K562 (cell line): ENCODE data around the gene CGNL1. TPM values are rescaled to one million over a fixed set of nuclear protein-coding genes. Genes with fewer than 3 reads are reported as not detected.

ENCODE experiments used
- ATAC-seq: fragments of 200-7000 bp; cut with Tn5 transposase; 3 replicates; pipeline ENCODE4 v1.9.1; 2020; ENCODE audit warnings: moderate library complexity
- BruUV-seq: library from RNA; stranded (reverse); fragments of 400-500 nt; replicated peaks from 2 replicates; lab custom pipeline; 2021; lab: Mats Ljungman, UMichigan
- CTCF ChIA-PET: fragments of 300-600 bp; formaldehyde crosslinking; extraction: SDS; loops from one replicate; lab custom pipeline; 2021; ENCODE audit warnings: low intra/inter-chr PET ratio; lab: Yijun Ruan, JAX
- POLR2A ChIA-PET: fragments of 300-600, 350-650 bp; sonication (Branson Sonifier 250); formaldehyde crosslinking; extraction: SDS; loops from one replicate; lab custom pipeline; 2021; ENCODE audit warnings: antibody characterized with exemption, inconsistent platforms; lab: Yijun Ruan, JAX
- DNase-seq, 4 experiments: peaks; one replicate each; pipeline versions ENCODE4 v3.0.0 to v3.0.0-alpha.2; 2011 to 2018; ENCODE audit warnings: low spot score in 3 of 4, mixed read lengths in 3 of 4; ENCODE audit errors: extremely low read depth in 1 of 4
- FAIRE-seq: peaks from 2 replicates; lab custom pipeline; 2011; peaks lifted over from hg19 to GRCh38; lab: Jason Lieb, UNC
- H2AFZ ChIP-seq: 2 replicates; pipeline ENCODE4 v1.6.0; 2011; ENCODE audit warnings: low read depth, low read length, control low read depth, inconsistent platforms
- H3K27ac ChIP-seq: fragments of 200-600 bp; 3 replicates; pipeline ENCODE4 v1.8.0; 2011; ENCODE audit warnings: low read depth, mild to moderate bottlenecking, control low read depth, inconsistent platforms, low read length, moderate library complexity, mixed read lengths; ENCODE audit errors: extremely low read depth
- H3K27me3 ChIP-seq, 2 experiments: fragments of 300-600 bp in 1 of 2; 2 replicates in 1 of 2; 3 replicates in 1 of 2; pipeline versions ENCODE4 v1.6.0 to v1.8.0; 2011; ENCODE audit warnings: inconsistent platforms in 2 of 2, low read length in 2 of 2, mild to moderate bottlenecking in 1 of 2, mixed read lengths in 1 of 2, moderate library complexity in 1 of 2; ENCODE audit not compliant: control insufficient read depth in 2 of 2, insufficient read depth in 2 of 2
- H3K36me3 ChIP-seq: fragments of 300-600 bp; 3 replicates; pipeline ENCODE4 v1.8.0; 2011; ENCODE audit warnings: mild to moderate bottlenecking, low read length, inconsistent platforms; ENCODE audit not compliant: control insufficient read depth, insufficient read depth
- H3K4me1 ChIP-seq, 2 experiments: fragments of 200-600 bp in 1 of 2; replicated peaks in 1 of 2; 2 replicates in 1 of 2; 3 replicates in 1 of 2; pipeline versions ENCODE4 v1.5.1 to v1.8.0; 2011; ENCODE audit warnings: inconsistent platforms in 2 of 2, low read length in 2 of 2, mild to moderate bottlenecking in 1 of 2, mixed read lengths in 1 of 2, moderate library complexity in 1 of 2; ENCODE audit not compliant: control insufficient read depth in 2 of 2, insufficient read depth in 2 of 2
- H3K4me2 ChIP-seq: 2 replicates; pipeline ENCODE4 v1.6.1; 2011; ENCODE audit warnings: low read length, control low read depth, inconsistent platforms, mixed read lengths; ENCODE audit not compliant: insufficient read depth
- H3K4me3 ChIP-seq: fragments of 200-600 bp; sonication (generic), shearing (Covaris generic); 2 replicates; pipeline ENCODE4 v1.5.1; 2016; ENCODE audit warnings: control low read depth, inconsistent platforms
- H3K79me2 ChIP-seq: fragments of 200-600 bp; 3 replicates; pipeline ENCODE4 v1.8.0; 2011; ENCODE audit warnings: low read length, inconsistent platforms; ENCODE audit not compliant: control insufficient read depth, insufficient read depth
- H3K9ac ChIP-seq, 2 experiments: 2 replicates each; pipeline versions ENCODE4 v1.6.0 to v1.6.1; 2011; ENCODE audit warnings: low read depth in 2 of 2, low read length in 2 of 2, control low read depth in 1 of 2, inconsistent platforms in 1 of 2, mild to moderate bottlenecking in 1 of 2, mixed read lengths in 1 of 2; ENCODE audit not compliant: insufficient read depth in 1 of 2
- H3K9me1 ChIP-seq: one replicate; pipeline ENCODE4 v1.6.0; 2011; ENCODE audit warnings: inconsistent platforms, mild to moderate bottlenecking, low read length, moderate library complexity; ENCODE audit not compliant: control insufficient read depth, insufficient read depth
- H3K9me3 ChIP-seq: replicated peaks from 2 replicates; pipeline ENCODE4 v1.5.1; 2011; ENCODE audit warnings: low read depth, low read length, inconsistent platforms; ENCODE audit not compliant: control insufficient read depth, insufficient read depth
- H4K20me1 ChIP-seq: replicated peaks from 2 replicates; pipeline ENCODE4 v1.6.1; 2011; ENCODE audit warnings: low read length, inconsistent platforms, mixed read lengths; ENCODE audit not compliant: control insufficient read depth, insufficient read depth
- ASH1L ChIP-seq: fragments of 450-650 bp; IDR thresholded peaks from 2 replicates; pipeline ENCODE4 v1.6.1; 2018; ENCODE audit warnings: borderline replicate concordance, mild to moderate bottlenecking, low read depth; ENCODE audit not compliant: partially characterized antibody
- CTBP1 ChIP-seq: fragments of 450-650 bp; IDR thresholded peaks from 2 replicates; pipeline ENCODE4 v1.6.1; 2016; ENCODE audit warnings: borderline replicate concordance
- FOSL1 ChIP-seq: fragments of 200-800 bp; sonication (Bioruptor generic); conservative IDR thresholded peaks from 2 replicates; pipeline ENCODE4 v1.6.1; 2016; ENCODE audit warnings: missing genetic modification characterization, missing compliant biosample characterization
- FOXK1 ChIP-seq: sonication (generic); formaldehyde crosslinking; IDR thresholded peaks from 2 replicates; pipeline ENCODE4 v1.8.0; 2022; ENCODE audit warnings: missing genetic modification reagents, mild to moderate bottlenecking, borderline replicate concordance
- HDAC8 ChIP-seq: fragments of 450-650 bp; IDR thresholded peaks from 2 replicates; pipeline ENCODE4 v1.6.1; 2016; ENCODE audit warnings: mild to moderate bottlenecking, missing genetic modification characterization, moderate library complexity, missing compliant biosample characterization
- NFE2L1 ChIP-seq: fragments of 450-650 bp; IDR thresholded peaks from 2 replicates; pipeline ENCODE4 v1.6.1; 2016; ENCODE audit warnings: missing genetic modification characterization, low read depth, mild to moderate bottlenecking, missing compliant biosample characterization, moderate library complexity, borderline replicate concordance
- SMAD3 ChIP-seq: fragments of 450-650 bp; formaldehyde crosslinking; conservative IDR thresholded peaks from 2 replicates; pipeline ENCODE4 v1.4.0; 2020; ENCODE audit warnings: mild to moderate bottlenecking
- TAF9B ChIP-seq: fragments of 450-650 bp; IDR thresholded peaks from 2 replicates; pipeline ENCODE4 v1.6.1; 2018; ENCODE audit warnings: mild to moderate bottlenecking; ENCODE audit not compliant: partially characterized antibody
- XRCC5 ChIP-seq: fragments of 200-400 bp; formaldehyde crosslinking; IDR thresholded peaks from 2 replicates; pipeline ENCODE4 v1.6.1; 2017; ENCODE audit warnings: low read depth, mild to moderate bottlenecking, low read length
- ZNF512 ChIP-seq: IDR thresholded peaks from 2 replicates; pipeline ENCODE4 v1.6.1; 2016; ENCODE audit warnings: missing genetic modification characterization, missing compliant biosample characterization
- WGBS: fragments of 100-300 bp; shearing (Covaris generic); methylation state at CpG from one replicate; pipeline ENCODE4 v1.1.6; 2016; ENCODE audit warnings: low coverage, mixed read lengths; ENCODE audit not compliant: insufficient coverage; ENCODE audit errors: missing lambda C conversion rate; 5-methylcytosine and 5-hydroxymethylcytosine counted together
- in situ Hi-C: fragments of 300-500 bp; cut with MboI; formaldehyde crosslinking; loops from 4 replicates; pipeline ENCODE4 v1.15.0; 2018; ENCODE audit warnings: inconsistent platforms, mixed read lengths
- intact Hi-C: fragments of 100-400 bp; cut with micrococcal nuclease; formaldehyde crosslinking; loops from 2 replicates; pipeline ENCODE4 v1.14.2; 2022
- polyA plus RNA-seq, 8 experiments: library from polyadenylated mRNA; depleted of rRNA in 4 of 8; stranded (reverse) in 5 of 8; unstranded in 3 of 8; fragments of >200 nt; fragmentation: Nextera tagmentation in 2 of 8; fragmentation: Illumina TruSeq in 1 of 8; extraction: Ambion mirVana in 2 of 8; extraction: Trizol in 1 of 8; gene quantifications; 2 replicates each; pipeline versions ENCODE4 v1.2.1 to v1.2.3, GENCODE V29; 2011 to 2014; ENCODE audit warnings: inconsistent platforms in 1 of 8, missing spikeins in 1 of 8
- total RNA-seq, 7 experiments: library from RNA; depleted of rRNA in 6 of 7; stranded (reverse); fragments of >200 nt in 6 of 7; fragmentation: Illumina TruSeq in 2 of 7; extraction: Trizol in 2 of 7; gene quantifications; 2 replicates each; pipeline versions ENCODE4 v1.2.1 to v1.2.3, GENCODE V29; 2011 to 2021; ENCODE audit warnings: low replicate concordance in 1 of 7
- TF ChIP-seq, protein P1 (sequence below), 2 experiments: fragments of 450-650 bp; IDR thresholded peaks; 2 replicates each; pipeline ENCODE4 v1.6.1; 2016
- TF ChIP-seq, protein P2 (sequence below), 2 experiments: fragments of 450-650 bp; IDR thresholded peaks; 2 replicates each; pipeline ENCODE4 v1.6.1; 2016; ENCODE audit warnings: mild to moderate bottlenecking in 2 of 2, borderline replicate concordance in 1 of 2, low read depth in 1 of 2, moderate library complexity in 1 of 2

The CGNL1 gene
- total and polyA plus RNA-seq, 9 of the 15 experiments (the other 6 are each of a cell fraction or from before 2014, with no cell fraction given) = 0.01 to 0.07 TPM; not detected in 7

GRCh38 chr15:57446393-57446792 lies 70.1 kb downstream of the CGNL1 start:
- no peaks in the 10 kb centered on the region for H3K79me2 ChIP-seq
- no peak for ATAC-seq
- no peak overlapping the region for H3K4me2 ChIP-seq
- no peaks in the 10 kb centered on the region for H3K4me1 ChIP-seq
- POLR2A ChIA-PET = no interaction called here
- intact Hi-C loops = no loop called here
- H3K9me3 ChIP-seq = no peaks in the 10 kb centered on the region
- H2AFZ ChIP-seq = no peak overlapping the region
- BruUV-seq = no TSS peak
- CTCF ChIA-PET = no interaction called here
- in situ Hi-C loops = no loop called here
- no peaks in the 10 kb centered on the region for H4K20me1 ChIP-seq
- H3K27ac ChIP-seq = no peak overlapping the region
- peaks cover 4 to 19% of the 10 kb centered on the region in 2 experiments; a peak in 4 of 5 replicates for H3K27me3 ChIP-seq
- DNase-seq = no peak
- no peak overlapping the region for H3K4me3 ChIP-seq
- H3K36me3 ChIP-seq = no peaks in the 10 kb centered on the region
- WGBS = 3% methylated on average over 3 of the region's 3 CpGs
- no peaks in the 10 kb centered on the region for H3K9me1 ChIP-seq
- FAIRE-seq = no peak
- no peak overlapping the region for H3K9ac ChIP-seq
- TF ChIP-seq HDAC8 (tag) (no peak), CTBP1 (no peak), FOSL1 (tag) (no peak), FOXK1 (no peak), XRCC5 (no peak), TAF9B (no peak), NFE2L1 (tag) (no peak), ASH1L (no peak), ZNF512 (tag) (no peak), SMAD3 (no peak)
- TF ChIP-seq, protein P1, sequence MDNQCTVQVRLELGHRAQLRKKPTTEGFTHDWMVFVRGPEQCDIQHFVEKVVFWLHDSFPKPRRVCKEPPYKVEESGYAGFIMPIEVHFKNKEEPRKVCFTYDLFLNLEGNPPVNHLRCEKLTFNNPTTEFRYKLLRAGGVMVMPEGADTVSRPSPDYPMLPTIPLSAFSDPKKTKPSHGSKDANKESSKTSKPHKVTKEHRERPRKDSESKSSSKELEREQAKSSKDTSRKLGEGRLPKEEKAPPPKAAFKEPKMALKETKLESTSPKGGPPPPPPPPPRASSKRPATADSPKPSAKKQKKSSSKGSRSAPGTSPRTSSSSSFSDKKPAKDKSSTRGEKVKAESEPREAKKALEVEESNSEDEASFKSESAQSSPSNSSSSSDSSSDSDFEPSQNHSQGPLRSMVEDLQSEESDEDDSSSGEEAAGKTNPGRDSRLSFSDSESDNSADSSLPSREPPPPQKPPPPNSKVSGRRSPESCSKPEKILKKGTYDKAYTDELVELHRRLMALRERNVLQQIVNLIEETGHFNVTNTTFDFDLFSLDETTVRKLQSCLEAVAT (IDR thresholded peaks at IDR 0.05) = no peak
- TF ChIP-seq, protein P2, sequence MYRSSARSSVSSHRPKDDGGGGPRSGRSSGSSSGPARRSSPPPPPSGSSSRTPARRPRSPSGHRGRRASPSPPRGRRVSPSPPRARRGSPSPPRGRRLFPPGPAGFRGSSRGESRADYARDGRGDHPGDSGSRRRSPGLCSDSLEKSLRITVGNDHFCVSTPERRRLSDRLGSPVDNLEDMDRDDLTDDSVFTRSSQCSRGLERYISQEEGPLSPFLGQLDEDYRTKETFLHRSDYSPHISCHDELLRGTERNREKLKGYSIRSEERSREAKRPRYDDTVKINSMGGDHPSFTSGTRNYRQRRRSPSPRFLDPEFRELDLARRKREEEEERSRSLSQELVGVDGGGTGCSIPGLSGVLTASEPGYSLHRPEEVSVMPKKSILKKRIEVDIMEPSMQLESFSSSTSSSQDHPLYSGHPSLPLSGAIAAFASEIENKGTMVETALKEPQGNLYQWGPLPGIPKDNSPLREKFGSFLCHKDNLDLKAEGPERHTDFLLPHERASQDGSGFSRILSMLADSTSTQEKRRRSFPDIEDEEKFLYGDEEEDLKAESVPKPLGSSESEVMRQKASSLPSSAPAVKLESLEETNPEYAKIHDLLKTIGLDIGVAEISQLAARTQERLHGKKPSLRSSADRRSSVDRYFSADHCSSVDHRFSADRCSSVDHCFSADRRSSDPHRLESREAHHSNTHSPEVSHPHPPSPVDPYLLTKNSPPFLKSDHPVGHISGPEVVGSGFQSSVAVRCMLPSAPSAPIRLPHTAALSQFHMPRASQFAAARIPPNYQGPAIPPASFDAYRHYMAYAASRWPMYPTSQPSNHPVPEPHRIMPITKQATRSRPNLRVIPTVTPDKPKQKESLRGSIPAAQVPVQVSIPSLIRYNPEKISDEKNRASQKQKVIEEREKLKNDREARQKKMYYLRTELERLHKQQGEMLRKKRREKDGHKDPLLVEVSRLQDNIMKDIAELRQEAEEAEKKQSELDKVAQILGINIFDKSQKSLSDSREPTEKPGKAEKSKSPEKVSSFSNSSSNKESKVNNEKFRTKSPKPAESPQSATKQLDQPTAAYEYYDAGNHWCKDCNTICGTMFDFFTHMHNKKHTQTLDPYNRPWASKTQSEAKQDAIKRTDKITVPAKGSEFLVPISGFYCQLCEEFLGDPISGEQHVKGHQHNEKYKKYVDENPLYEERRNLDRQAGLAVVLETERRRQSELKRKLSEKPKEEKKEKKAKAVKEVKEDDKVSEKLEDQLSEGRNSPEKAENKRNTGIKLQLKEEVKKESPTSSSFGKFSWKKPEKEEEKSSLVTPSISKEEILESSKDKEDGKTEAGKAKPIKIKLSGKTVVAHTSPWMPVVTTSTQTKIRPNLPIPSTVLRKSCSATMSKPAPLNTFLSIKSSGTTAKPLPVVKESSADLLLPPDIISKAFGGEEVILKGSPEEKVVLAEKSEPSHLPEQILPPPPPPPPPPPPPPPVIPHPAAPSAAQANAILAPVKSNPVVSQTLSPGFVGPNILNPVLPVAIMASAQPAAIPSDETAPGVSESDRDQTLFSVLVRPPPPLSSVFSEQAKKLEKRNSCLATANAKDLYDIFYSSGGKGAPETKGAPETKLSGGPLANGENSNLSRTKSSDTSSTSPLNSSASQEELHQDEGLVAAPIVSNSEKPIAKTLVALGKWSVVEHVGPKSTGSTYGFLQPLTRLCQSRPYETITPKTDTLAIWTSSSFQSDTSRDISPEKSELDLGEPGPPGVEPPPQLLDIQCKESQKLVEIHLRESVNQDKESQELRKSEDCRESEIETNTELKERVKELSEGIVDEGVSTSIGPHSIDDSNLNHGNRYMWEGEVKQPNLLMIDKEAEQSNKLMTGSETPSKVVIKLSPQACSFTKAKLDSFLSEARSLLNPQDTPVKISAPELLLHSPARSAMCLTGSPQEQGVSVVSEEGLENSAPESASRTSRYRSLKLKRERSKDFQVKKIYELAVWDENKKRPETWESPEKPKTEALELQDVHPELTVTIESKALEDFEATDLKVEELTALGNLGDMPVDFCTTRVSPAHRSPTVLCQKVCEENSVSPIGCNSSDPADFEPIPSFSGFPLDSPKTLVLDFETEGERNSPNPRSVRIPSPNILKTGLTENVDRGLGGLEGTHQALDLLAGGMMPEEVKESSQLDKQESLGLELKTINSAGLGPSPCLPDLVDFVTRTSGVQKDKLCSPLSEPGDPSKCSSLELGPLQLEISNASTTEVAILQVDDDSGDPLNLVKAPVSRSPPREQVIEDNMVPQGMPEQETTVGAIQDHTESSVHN (IDR thresholded peaks at IDR 0.05; ENCODE audit: borderline replicate concordance in 1 of 2, low read depth in 1 of 2) = no peak
